H7 (cell line): ENCODE data around the gene VAV2. TPM values are rescaled to one million over a fixed set of nuclear protein-coding genes. Genes with fewer than 3 reads are reported as not detected.
A peak's percentile ranks its signal among the peaks of the same experiment; 100 is the strongest.

Source experiments
- DNase-seq: peaks from one replicate; pipeline ENCODE4 v3.0.0; 2012
- H3K27me3 ChIP-seq: 2 replicates; pipeline ENCODE4 v1.6.0; 2011; ENCODE audit warnings: mild to moderate bottlenecking, low read length; ENCODE audit not compliant: control insufficient read depth, insufficient read depth
- H3K36me3 ChIP-seq: replicated peaks from 2 replicates; pipeline ENCODE4 v1.5.1; 2011; ENCODE audit warnings: low read length; ENCODE audit not compliant: control insufficient read depth, insufficient read depth
- H3K4me3 ChIP-seq: 2 replicates; pipeline ENCODE4 v1.5.1; 2011; ENCODE audit warnings: low read depth, mild to moderate bottlenecking, control low read depth, low read length, moderate library complexity; ENCODE audit not compliant: insufficient read depth
- total RNA-seq: library from RNA; depleted of rRNA; stranded (reverse); fragments of >200 nt; shearing (Covaris generic); gene quantifications from 2 replicates; pipeline ENCODE4 v1.2.3, GENCODE V29; 2014

VAV2 gene
- total RNA-seq, 1 experiment from 2014 or later = 17.7 TPM

DNA sequence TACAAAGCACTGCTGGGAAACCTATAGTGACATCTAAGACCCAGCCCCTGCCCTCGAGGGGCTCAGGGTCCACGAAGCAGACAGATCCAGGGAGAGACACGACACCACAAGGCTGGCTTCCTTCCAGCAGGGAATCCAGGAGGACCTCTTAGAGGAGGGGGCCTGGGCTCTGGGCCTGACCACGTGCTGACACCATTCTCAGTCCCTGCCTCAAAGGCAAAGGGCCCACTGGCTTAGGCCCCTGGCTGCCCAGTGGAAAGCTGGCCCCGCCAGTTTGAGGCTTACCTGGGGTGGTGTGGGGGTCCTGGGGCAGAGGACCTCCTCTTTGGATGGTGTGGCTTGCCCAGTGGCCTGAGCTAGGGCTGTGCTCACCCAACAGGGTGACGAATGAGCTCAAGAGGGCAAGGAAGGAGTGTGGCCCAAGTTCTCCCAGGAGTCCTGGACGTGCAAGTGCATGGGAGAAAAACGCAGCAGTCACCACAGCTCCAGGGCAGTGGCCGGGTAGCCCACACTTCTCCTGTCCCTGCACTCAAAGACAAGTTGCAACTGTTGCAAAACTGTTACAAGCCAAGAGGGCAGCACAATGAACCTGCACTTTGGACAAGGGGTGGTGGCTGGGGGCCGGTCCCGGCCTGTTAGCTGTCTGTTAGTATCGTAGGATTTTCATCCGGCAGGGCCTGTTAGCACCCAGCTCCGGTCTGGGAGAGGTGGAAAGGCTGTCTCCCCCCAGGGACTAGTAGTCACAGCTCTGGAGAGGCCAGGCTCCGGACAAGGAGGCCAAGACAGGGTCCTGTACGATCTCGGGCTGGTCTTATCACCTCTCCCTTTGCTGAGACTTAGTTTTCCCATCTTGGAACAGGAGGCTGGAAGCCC, 252.5 kb downstream of the VAV2 start:
- Histone ChIP-seq H3K4me3 (no peak overlapping the region), H3K36me3 (no peaks in the 10 kb centered on the region), H3K27me3 (no peaks in the 10 kb centered on the region)
- DNase-seq = peak; percentile 18

- no peaks in the 10 kb centered on the region for H3K36me3 ChIP-seq
- H3K27me3 ChIP-seq = no peaks in the 10 kb centered on the region
- DNase-seq = no peak
- H3K4me3 ChIP-seq = no peak overlapping the region
Observed at GRCh38 chr9:133738640-133739225, 253.4 kb downstream of the VAV2 start.

DNA sequence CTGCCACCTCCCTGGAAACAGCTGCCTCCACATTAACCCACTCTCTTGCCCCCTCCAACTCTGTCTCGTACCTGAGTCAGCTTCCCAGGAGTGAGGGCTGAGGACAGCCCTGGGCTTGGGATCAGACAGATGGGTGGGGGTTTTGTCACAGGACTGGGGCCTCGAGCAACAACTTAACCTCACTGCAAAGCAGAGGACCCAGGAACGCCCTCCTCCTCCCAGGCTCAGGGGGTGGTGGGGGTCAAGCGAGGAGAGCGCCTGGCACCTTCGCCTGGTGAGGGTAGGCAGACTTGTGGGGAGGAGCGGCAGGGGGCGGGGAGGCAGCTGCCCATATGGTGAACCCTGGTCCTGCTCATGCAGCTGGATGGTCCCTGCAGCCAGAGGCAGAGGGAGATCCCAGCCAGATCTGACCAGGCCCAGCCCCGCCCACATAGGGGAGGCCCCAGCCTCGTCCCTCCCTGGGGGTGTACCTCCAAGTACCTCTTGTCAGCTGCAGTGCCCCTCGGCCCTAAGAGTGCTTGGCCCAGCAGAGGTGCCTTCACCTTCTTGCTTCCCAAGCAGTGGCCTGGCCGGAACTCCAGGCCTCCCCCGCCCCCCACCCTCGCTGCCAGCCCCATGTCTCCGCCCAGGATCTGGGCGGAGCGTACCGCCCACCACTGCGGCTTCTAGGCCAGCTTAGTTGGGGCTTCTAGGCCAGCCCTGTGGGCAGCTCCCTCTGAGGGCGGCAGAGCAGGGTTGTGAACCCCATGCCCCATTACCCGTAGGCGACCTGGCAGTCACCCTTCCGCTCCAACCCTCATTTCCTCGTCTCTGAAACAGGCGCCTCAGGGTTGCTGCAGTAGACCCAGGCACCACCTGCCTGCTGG, 254.1 kb downstream of the VAV2 start, which contains the start of gene SARDH:
Gene SARDH (minus strand): TSS at position 579 of the 866 bp plus-strand sequence. CDS start 4,179 bp downstream, outside the sequence.
- peak; percentile 96 for DNase-seq
- Histone ChIP-seq H3K4me3 (peak within 1 kb of the TSS; percentile 37), H3K27me3 (no peaks in the 10 kb centered on the region), H3K36me3 (no peaks in the 10 kb centered on the region)

DNA sequence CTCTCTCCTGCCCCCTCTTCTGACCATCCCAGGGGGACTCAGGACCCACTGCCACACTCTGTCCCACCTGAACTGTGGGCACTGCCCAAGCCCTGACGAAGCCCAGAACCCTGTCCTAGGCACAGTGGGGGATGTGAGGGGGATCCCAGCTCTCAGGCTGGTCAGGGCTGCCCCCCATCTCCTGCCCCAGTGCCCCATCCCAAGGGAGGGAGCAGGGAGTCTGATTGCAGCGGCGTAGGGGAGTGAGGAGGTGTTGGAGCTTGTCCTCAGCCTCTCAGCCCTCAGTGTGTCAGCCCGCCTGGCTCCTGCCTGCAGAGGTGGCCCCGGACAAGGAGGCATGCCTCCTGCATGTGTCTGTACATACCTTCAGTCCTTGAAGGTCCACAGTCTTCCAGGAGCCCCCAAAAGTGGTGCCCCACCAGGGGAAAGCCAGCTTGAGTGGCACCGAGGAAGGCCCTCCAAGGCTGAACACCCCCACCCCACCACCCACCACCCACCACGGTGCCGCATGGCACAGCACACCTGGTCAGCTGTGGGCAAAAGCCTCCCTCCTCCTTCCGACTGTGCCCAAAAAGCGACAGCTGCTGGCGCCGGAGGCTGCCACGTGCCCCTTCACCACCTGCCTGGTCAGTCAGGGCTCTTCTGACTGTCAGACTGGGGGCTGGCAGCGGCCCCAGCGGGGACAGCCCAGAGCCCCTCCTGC, 254.9 kb downstream of the VAV2 start:
- Histone ChIP-seq H3K27me3 (no peaks in the 10 kb centered on the region), H3K4me3 (no peak overlapping the region), H3K36me3 (no peaks in the 10 kb centered on the region)
- no peak for DNase-seq

- H3K27me3 ChIP-seq = no peaks in the 10 kb centered on the region
- DNase-seq = no peak
- H3K4me3 ChIP-seq = no peak overlapping the region
Observed at GRCh38 chr9:133735931-133736330, 256.2 kb downstream of the VAV2 start.

GRCh38 chr9:133735415-133735775, 256.7 kb downstream of the VAV2 start:
- no peak overlapping the region for H3K4me3 ChIP-seq
- no peak for DNase-seq
- H3K36me3 ChIP-seq = no peaks in the 10 kb centered on the region
- no peaks in the 10 kb centered on the region for H3K27me3 ChIP-seq

More at GRCh38 chr9:133735931-133736330, 256.2 kb downstream of the VAV2 start:
- no peaks in the 10 kb centered on the region for H3K36me3 ChIP-seq

DNA sequence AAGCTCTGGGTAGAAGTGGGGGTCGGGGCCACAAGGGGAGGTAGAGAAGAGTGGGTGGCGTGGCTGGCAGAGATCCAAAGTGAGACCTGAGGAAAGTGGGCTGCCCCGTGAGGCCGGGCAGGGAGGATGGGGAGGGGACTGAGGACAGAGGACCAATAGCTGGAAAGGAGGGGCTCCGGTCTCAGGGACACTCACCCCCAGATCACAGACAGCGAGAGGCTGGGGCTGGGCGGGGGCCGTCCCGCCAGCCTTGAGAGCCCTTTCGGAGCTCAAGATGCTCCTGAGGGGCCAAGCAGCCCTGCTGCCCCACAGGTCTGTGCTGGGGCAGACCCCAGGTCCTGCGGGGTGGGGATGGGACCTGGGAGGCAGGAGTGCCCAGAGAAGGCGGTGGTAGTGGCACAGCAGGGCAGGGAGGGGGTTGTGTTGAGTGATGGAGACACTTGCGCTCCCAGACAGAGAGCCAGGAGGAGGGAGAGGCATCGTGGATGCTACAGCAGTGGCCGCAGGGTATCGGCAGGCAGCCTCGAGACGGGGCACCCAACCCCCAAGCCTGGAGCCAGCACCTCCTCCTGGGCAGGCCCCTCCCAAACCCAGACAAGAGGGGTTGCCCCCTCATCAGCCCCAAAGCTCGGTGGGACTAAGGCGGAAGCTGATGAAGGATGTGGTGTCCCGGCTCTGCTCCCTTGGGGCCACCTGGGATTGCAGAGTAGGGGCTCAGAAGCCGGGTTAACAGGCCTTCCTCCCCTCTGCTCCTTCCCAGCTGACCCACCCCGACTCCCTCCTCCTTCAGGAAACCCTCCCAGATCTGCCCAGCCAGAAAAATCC, 257.3 kb downstream of the VAV2 start:
- H3K27me3 ChIP-seq = no peaks in the 10 kb centered on the region
- H3K36me3 ChIP-seq = no peaks in the 10 kb centered on the region
- DNase-seq = peak; percentile 86
- H3K4me3 ChIP-seq = no peak overlapping the region

- Histone ChIP-seq H3K36me3 (no peaks in the 10 kb centered on the region), H3K27me3 (no peaks in the 10 kb centered on the region), H3K4me3 (no peak overlapping the region)
- DNase-seq = peak; percentile 71
Observed at GRCh38 chr9:133733796-133734533, 258.2 kb downstream of the VAV2 start.

DNA sequence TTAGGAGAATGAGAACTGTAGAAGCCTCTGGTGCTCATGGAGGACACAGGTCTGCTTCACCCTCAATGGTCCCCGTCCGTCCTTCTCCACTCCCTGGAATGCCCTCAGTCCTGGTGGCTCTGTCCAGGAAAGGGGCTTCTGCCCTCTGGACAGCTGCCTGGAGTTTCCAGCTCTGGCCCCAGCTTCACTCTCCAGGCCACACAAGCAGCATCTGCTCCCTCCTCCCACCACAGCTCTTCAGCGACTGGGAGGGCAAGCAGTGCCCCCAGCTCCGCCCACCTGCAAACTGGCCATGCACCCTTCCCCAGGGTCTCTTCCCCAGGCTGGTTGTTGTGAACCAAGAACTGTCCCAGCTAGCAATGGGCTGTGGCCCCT, 258.7 kb downstream of the VAV2 start:
- no peaks in the 10 kb centered on the region for H3K36me3 ChIP-seq
- H3K27me3 ChIP-seq = no peaks in the 10 kb centered on the region
- H3K4me3 ChIP-seq = no peak overlapping the region
- no peak for DNase-seq

DNA sequence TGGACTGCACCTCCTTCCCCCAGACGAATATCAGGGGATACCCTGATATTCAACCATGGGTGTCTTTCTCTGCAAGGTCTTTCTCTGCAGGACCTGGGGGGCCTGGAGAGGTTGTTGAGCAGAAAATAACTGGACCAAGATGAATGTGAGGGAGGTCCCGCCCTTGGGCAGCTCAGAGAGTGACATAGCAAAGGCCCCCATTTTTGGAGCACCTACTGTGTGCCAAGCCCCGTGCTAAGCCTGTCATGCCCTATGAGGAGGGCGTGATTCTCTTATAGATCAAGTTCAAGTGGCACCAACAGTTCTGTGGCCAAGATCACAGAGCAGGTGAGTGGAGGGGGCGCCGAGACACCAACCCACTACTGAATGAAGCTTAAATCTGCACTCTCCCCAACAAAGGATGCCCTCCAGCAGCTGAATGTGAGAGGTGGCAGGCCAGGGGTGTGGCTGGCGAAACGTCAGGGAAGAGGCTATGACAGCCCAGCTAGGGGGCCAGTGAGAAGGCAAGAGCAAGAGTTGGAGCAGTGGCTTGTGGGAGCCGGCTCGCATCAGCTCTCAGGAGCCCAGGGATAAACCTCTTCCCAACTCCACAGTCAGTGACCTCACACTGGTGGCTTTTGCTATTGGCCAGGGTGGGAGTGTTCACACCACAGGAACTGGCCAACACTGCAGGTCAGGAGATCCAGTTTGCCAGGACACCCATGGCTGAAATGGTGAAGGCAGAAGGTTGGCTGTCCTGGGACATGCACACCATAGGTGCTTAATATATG, 259.3 kb downstream of the VAV2 start:
- Histone ChIP-seq H3K27me3 (no peaks in the 10 kb centered on the region), H3K36me3 (no peaks in the 10 kb centered on the region), H3K4me3 (no peak overlapping the region)
- DNase-seq = peak; percentile 37

DNA sequence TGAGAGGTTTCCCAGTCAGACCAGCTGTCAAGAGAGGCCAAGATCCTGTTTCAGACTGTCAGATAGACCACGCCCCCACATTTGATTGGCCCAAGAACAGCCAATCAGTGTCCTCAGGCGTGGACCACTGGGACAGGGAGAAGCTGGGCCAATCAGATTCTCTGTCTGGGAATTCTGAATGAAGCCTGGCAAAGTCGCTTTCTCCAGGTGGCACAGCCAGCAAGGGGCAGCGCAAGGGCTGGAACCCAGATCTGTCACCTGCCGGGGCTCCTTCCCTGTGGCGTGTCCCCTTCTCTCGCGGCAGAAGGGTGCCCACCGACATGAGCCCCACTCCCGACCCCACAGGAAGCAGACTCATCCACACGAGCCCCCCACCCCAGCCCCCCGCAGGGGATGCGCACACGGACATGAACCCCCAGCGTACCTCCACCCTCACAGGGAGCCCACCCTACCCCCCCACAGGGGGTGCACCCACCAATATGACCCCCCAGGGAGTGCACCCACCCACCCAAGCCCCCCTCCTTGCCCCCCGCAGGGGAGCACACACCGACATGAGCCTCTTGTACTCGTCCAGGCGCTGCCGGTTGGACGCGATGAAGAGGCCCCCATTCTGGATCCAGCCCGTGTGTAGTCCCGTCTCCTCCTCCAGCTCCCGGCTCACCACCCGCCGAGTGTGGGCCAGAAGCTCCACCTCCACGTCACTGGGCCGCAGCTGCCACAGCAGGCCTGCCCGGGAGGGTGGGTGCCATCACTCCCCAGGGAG, 260.1 kb downstream of the VAV2 start:
- Histone ChIP-seq H3K27me3 (no peaks in the 10 kb centered on the region), H3K4me3 (no peak overlapping the region), H3K36me3 (no peaks in the 10 kb centered on the region)
- DNase-seq = peak; percentile 98
